G401 (cell line): ENCODE data around the gene INTS1. TPM values are rescaled to one million over a fixed set of nuclear protein-coding genes. Genes with fewer than 3 reads are reported as not detected.

ENCODE experiments used
- DNase-seq: peaks from one replicate; pipeline ENCODE4 v3.0.0-alpha.2; 2015; ENCODE audit warnings: low spot score
- in situ Hi-C: cut with HindIII; loops from 2 replicates; pipeline ENCODE4 v1.10.0; 2016; ENCODE audit warnings: low sequenced_read_pairs, mixed read lengths
- total RNA-seq: library from RNA; depleted of rRNA; stranded (reverse); fragments of >200 nt; shearing (Covaris generic); gene quantifications from 2 replicates; pipeline ENCODE4 v1.2.3, GENCODE V29; 2014

Gene INTS1
- total RNA-seq, 1 experiment from 2014 or later: 104 TPM

GRCh38 chr7:1495564-1496242 lies 8.5 kb downstream of the INTS1 start:
- in situ Hi-C loops: no loop called here
- DNase-seq: no peak

- in situ Hi-C loops: no loop called here
- DNase-seq: no peak
These were observed 9.2 kb downstream of the INTS1 start for GRCh38 chr7:1494866-1495563.

- in situ Hi-C loops: no loop called here
These were observed 9.7 kb downstream of the INTS1 start for GRCh38 chr7:1494447-1494846.

GRCh38 chr7:1493571-1493970 lies 10.6 kb downstream of the INTS1 start:
- in situ Hi-C loops: no loop called here
- DNase-seq: no peak

More at GRCh38 chr7:1494447-1494846, 9.7 kb downstream of the INTS1 start:
- DNase-seq: no peak

GRCh38 chr7:1493129-1493528 lies 11.1 kb downstream of the INTS1 start:
- no peak for DNase-seq
- in situ Hi-C loops: no loop called here

GRCh38 chr7:1492640-1493039 lies 11.5 kb downstream of the INTS1 start:
- DNase-seq: no peak
- in situ Hi-C loops: no loop called here

- in situ Hi-C loops: no loop called here
- DNase-seq: no peak
These were observed 12.0 kb downstream of the INTS1 start for GRCh38 chr7:1492221-1492620.

- in situ Hi-C loops: no loop called here
- DNase-seq: no peak
These were observed 13.4 kb downstream of the INTS1 start for GRCh38 chr7:1490837-1491236.

GRCh38 chr7:1489336-1489735 lies 14.9 kb downstream of the INTS1 start:
- no peak for DNase-seq
- in situ Hi-C loops: no loop called here

GRCh38 chr7:1488016-1488415 lies 16.2 kb downstream of the INTS1 start:
- in situ Hi-C loops: no loop called here
- no peak for DNase-seq

GRCh38 chr7:1487466-1487865 lies 16.7 kb downstream of the INTS1 start:
- in situ Hi-C loops: no loop called here
- no peak for DNase-seq

GRCh38 chr7:1486571-1486970 lies 17.6 kb downstream of the INTS1 start:
- DNase-seq: no peak
- in situ Hi-C loops: no loop called here

GRCh38 chr7:1485156-1485555 lies 19.0 kb downstream of the INTS1 start:
- in situ Hi-C loops: no loop called here
- DNase-seq: no peak

- no peak for DNase-seq
- in situ Hi-C loops: no loop called here
These were observed 19.6 kb downstream of the INTS1 start for GRCh38 chr7:1484569-1484968.

GRCh38 chr7:1483536-1484505 lies 20.4 kb downstream of the INTS1 start:
- DNase-seq: no peak
- in situ Hi-C loops: no loop called here

- in situ Hi-C loops: no loop called here
- DNase-seq: no peak
These were observed 21.1 kb downstream of the INTS1 start for GRCh38 chr7:1483079-1483478.

- DNase-seq: no peak
- in situ Hi-C loops: no loop called here
These were observed 22.9 kb downstream of the INTS1 start for GRCh38 chr7:1481300-1481699.

- DNase-seq: no peak
- in situ Hi-C loops: no loop called here
These were observed 23.5 kb downstream of the INTS1 start for GRCh38 chr7:1480670-1481069.

- in situ Hi-C loops: no loop called here
- no peak for DNase-seq
These were observed 24.9 kb downstream of the INTS1 start for GRCh38 chr7:1479287-1479686.

GRCh38 chr7:1478480-1478879 lies 25.7 kb downstream of the INTS1 start:
- in situ Hi-C loops: no loop called here
- no peak for DNase-seq
